ENCODE measurements around the gene PPP2R2C.

DNA sequence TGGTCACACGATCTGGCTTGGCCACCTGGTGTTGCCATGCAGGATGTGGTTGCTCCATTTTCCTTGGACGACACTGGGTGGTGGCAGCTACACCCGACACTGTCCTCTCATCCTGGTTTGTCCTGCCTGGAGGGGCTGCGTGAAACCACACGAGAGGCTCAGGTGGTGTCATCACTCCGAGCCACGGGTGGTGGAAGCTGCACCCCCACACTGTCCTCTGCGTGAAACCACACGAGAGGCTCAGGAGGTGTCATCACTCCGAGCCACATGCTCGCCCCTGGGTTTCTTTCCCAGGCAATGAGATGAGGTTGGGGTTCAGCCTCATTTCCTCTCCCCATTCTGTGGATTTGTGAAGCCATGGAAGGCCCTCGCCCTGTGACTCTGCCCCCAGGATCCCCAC, 168.5 kb downstream of the PPP2R2C start:
- TF ChIP-seq POLR2A (IDR thresholded peaks at IDR 0.05) (no peak), POLR2AphosphoS5 (IDR thresholded peaks at IDR 0.05) (no peak), EP300 (IDR thresholded peaks at IDR 0.05) (no peak)
- TF ChIP-seq, protein P1, sequence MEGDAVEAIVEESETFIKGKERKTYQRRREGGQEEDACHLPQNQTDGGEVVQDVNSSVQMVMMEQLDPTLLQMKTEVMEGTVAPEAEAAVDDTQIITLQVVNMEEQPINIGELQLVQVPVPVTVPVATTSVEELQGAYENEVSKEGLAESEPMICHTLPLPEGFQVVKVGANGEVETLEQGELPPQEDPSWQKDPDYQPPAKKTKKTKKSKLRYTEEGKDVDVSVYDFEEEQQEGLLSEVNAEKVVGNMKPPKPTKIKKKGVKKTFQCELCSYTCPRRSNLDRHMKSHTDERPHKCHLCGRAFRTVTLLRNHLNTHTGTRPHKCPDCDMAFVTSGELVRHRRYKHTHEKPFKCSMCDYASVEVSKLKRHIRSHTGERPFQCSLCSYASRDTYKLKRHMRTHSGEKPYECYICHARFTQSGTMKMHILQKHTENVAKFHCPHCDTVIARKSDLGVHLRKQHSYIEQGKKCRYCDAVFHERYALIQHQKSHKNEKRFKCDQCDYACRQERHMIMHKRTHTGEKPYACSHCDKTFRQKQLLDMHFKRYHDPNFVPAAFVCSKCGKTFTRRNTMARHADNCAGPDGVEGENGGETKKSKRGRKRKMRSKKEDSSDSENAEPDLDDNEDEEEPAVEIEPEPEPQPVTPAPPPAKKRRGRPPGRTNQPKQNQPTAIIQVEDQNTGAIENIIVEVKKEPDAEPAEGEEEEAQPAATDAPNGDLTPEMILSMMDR (IDR thresholded peaks at IDR 0.05) = no peak
